Brain microvascular endothelial cell (primary cell): ENCODE results near the gene FAM83F.

ENCODE experiments used
- DNase-seq: peaks from one replicate; pipeline ENCODE4 v3.0.0-alpha.2; 2020
- H3K27ac ChIP-seq: fragments of 250-450 bp; sonication (Bioruptor Pico); 2 replicates; pipeline ENCODE4 v1.5.1; 2020; ENCODE audit warnings: mild to moderate bottlenecking, moderate library complexity
- H3K27me3 ChIP-seq: fragments of 250-450 bp; sonication (Bioruptor Pico); replicated peaks from 2 replicates; pipeline ENCODE4 v1.5.1; 2020; ENCODE audit warnings: mild to moderate bottlenecking
- H3K36me3 ChIP-seq: fragments of 250-450 bp; sonication (Bioruptor Pico); replicated peaks from 2 replicates; pipeline ENCODE4 v1.5.1; 2020; ENCODE audit warnings: mild to moderate bottlenecking
- H3K4me3 ChIP-seq: 2 replicates; pipeline ENCODE4 v1.5.1; 2011; ENCODE audit warnings: low read depth, mild to moderate bottlenecking, control low read depth, low read length, moderate library complexity
- CTCF ChIP-seq: IDR thresholded peaks from 2 replicates; pipeline ENCODE4 v1.5.1; 2011; ENCODE audit warnings: low read depth, mild to moderate bottlenecking, moderate library complexity, low read length, control low read depth, inconsistent platforms; ENCODE audit errors: missing control alignments
- in situ Hi-C: cut with HindIII; loops from 2 replicates; pipeline ENCODE4 v1.10.0; 2017; ENCODE audit warnings: low sequenced_read_pairs, low pct_ligation_motif_present

Gene FAM83F

GRCh38 chr22:39958009-39958711, 36.6 kb upstream of the FAM83F start:
- TF ChIP-seq CTCF: no peak
- Histone ChIP-seq H3K4me3 (no peak overlapping the region), H3K27me3 (no peaks in the 10 kb centered on the region), H3K27ac (no peak overlapping the region), H3K36me3 (no peaks in the 10 kb centered on the region)
- in situ Hi-C loops: no loop called here
- no peak for DNase-seq

GRCh38 chr22:39958949-39959639, 35.7 kb upstream of the FAM83F start:
- H3K27ac ChIP-seq: no peak overlapping the region
- no peak overlapping the region for H3K4me3 ChIP-seq
- in situ Hi-C loops: no loop called here
- no peaks in the 10 kb centered on the region for H3K27me3 ChIP-seq
- DNase-seq: no peak
- H3K36me3 ChIP-seq: no peaks in the 10 kb centered on the region
- no peak for TF ChIP-seq CTCF

- Histone ChIP-seq H3K27me3 (no peaks in the 10 kb centered on the region), H3K27ac (peak within 1 kb of the TSS; percentile 94), H3K36me3 (no peaks in the 10 kb centered on the region), H3K4me3 (no peak within 1 kb of the TSS)
- in situ Hi-C loops: no loop called here
- peak; percentile 49 for DNase-seq
- TF ChIP-seq CTCF: peak; percentile 66
These were observed 34.9 kb upstream of the FAM83F start, which contains the start of gene TMA7B for GRCh38 chr22:39959640-39960447. Gene TMA7B (plus strand): TSS chr22:39960397. CDS start chr22:39964375, 3,978 bp downstream.

- DNase-seq: peak; percentile 98
- Histone ChIP-seq H3K27me3 (no peaks in the 10 kb centered on the region), H3K27ac (peak overlapping the region; percentile 94), H3K36me3 (no peaks in the 10 kb centered on the region), H3K4me3 (no peak overlapping the region)
- in situ Hi-C loops: no loop called here
- TF ChIP-seq CTCF: no peak
These were observed 33.7 kb upstream of the FAM83F start for GRCh38 chr22:39960791-39961746.

- H3K27ac ChIP-seq: peak overlapping the region; percentile 94
- H3K27me3 ChIP-seq: no peaks in the 10 kb centered on the region
- TF ChIP-seq CTCF: no peak
- DNase-seq: no peak
- in situ Hi-C loops: no loop called here
- no peak overlapping the region for H3K4me3 ChIP-seq
- no peaks in the 10 kb centered on the region for H3K36me3 ChIP-seq
These were observed 32.7 kb upstream of the FAM83F start for GRCh38 chr22:39962071-39962470.
